ENCODE results near the gene SYCN. TPM values are rescaled to one million over a fixed set of nuclear protein-coding genes. Genes with fewer than 3 reads are reported as not detected.
A peak's percentile ranks its signal among the peaks of the same experiment; 100 is the strongest.

Gene SYCN
- polyA plus RNA-seq, 3 donors = not detected

GRCh38 chr19:39238944-39239343 lies 34.9 kb upstream of the SYCN start:
- Histone ChIP-seq H3K4me1 (ENCODE audit: control insufficient read depth in 1 of 2, insufficient read depth in 2 of 2, low read length in 2 of 2) (no peaks in the 10 kb centered on the region), H3K4me3 (replicated peaks in 1 of 3; ENCODE audit: low read depth in 2 of 3, low read length in 3 of 3) (no peak overlapping the region), H3K9me3 (replicated peaks in 1 of 2; ENCODE audit: control insufficient read depth in 1 of 2, insufficient read depth in 1 of 2, low read length in 2 of 2) (no peaks in the 10 kb centered on the region), H4K20me1 (ENCODE audit: insufficient read depth, low read length) (no peaks in the 10 kb centered on the region), H3K4me2 (replicated peaks; ENCODE audit: extremely low read depth, low read length, poor library complexity, severe bottlenecking) (no peak overlapping the region), H2AFZ (ENCODE audit: insufficient read depth, low read depth, low read length, poor library complexity, severe bottlenecking) (no peak overlapping the region), H3K27ac (ENCODE audit: low read depth in 1 of 2, low read length in 2 of 2) (no peak overlapping the region), H3K79me2 (ENCODE audit: insufficient read depth, low read length) (no peaks in the 10 kb centered on the region), H3K9ac (ENCODE audit: insufficient read depth, low read length, poor library complexity, severe bottlenecking) (no peak overlapping the region), H3K27me3 (ENCODE audit: control insufficient read depth in 2 of 2, insufficient read depth in 2 of 2, low read length in 2 of 2) (no peaks in the 10 kb centered on the region), H3K36me3 (replicated peaks in 1 of 2; ENCODE audit: control insufficient read depth in 1 of 2, insufficient read depth in 2 of 2, low read length in 2 of 2) (no peaks in the 10 kb centered on the region)
- Mint-ChIP-seq H3K36me3 (no peaks in the 10 kb centered on the region), H3K27me3 (ENCODE audit: low read depth in 3 of 3) (peaks cover 2 to 9% (median 5%) of the 10 kb centered on the region in 3 donors), H3K4me3 (no peak overlapping the region), H3K27ac (no peak overlapping the region), H3K9me3 (no peaks in the 10 kb centered on the region), H3K4me1 (peaks cover 5% of the 10 kb centered on the region)
- no peak for TF ChIP-seq CTCF (IDR thresholded peaks at IDR 0.05)
- no peak for DNase-seq
- 94% methylated on average over 2 of the region's 6 CpGs for WGBS (ENCODE audit: insufficient coverage)
- intact Hi-C loops (cut with micrococcal nuclease) = no loop called here

- no peak overlapping the region for H3K4me3 ChIP-seq (replicated peaks in 1 of 3; ENCODE audit: low read depth in 2 of 3, low read length in 3 of 3)
- H3K36me3 ChIP-seq (replicated peaks in 1 of 2; ENCODE audit: control insufficient read depth in 1 of 2, insufficient read depth in 2 of 2, low read length in 2 of 2) = no peaks in the 10 kb centered on the region
- peak overlapping the region; percentile 15 for H3K9ac ChIP-seq (ENCODE audit: insufficient read depth, low read length, poor library complexity, severe bottlenecking)
- no peak overlapping the region for H3K4me3 Mint-ChIP-seq
- DNase-seq = no peak
- no peaks in the 10 kb centered on the region for H4K20me1 ChIP-seq (ENCODE audit: insufficient read depth, low read length)
- no peaks in the 10 kb centered on the region for H3K79me2 ChIP-seq (ENCODE audit: insufficient read depth, low read length)
- no peaks in the 10 kb centered on the region for H3K9me3 Mint-ChIP-seq
- intact Hi-C loops (cut with micrococcal nuclease) = no loop called here
- H3K27ac Mint-ChIP-seq = peak overlapping the region in 1 of 7 donors; percentile 42
- no peaks in the 10 kb centered on the region for H3K4me1 ChIP-seq (ENCODE audit: control insufficient read depth in 1 of 2, insufficient read depth in 2 of 2, low read length in 2 of 2)
- H3K27me3 Mint-ChIP-seq (ENCODE audit: low read depth in 3 of 3) = peaks cover 2 to 7% (median 4%) of the 10 kb centered on the region in 3 donors
- H3K27me3 ChIP-seq (ENCODE audit: control insufficient read depth in 2 of 2, insufficient read depth in 2 of 2, low read length in 2 of 2) = no peaks in the 10 kb centered on the region
- TF ChIP-seq CTCF (IDR thresholded peaks at IDR 0.05) = no peak
- no peak overlapping the region for H3K4me2 ChIP-seq (replicated peaks; ENCODE audit: extremely low read depth, low read length, poor library complexity, severe bottlenecking)
- H3K27ac ChIP-seq (ENCODE audit: low read depth in 1 of 2, low read length in 2 of 2) = no peak overlapping the region
- WGBS (ENCODE audit: insufficient coverage) = 95% methylated on average over 5 of the region's 6 CpGs
- no peaks in the 10 kb centered on the region for H3K36me3 Mint-ChIP-seq
- H2AFZ ChIP-seq (ENCODE audit: insufficient read depth, low read depth, low read length, poor library complexity, severe bottlenecking) = no peak overlapping the region
- peaks cover 5% of the 10 kb centered on the region for H3K4me1 Mint-ChIP-seq
- no peaks in the 10 kb centered on the region for H3K9me3 ChIP-seq (replicated peaks in 1 of 2; ENCODE audit: control insufficient read depth in 1 of 2, insufficient read depth in 1 of 2, low read length in 2 of 2)
These were observed 34.1 kb upstream of the SYCN start for GRCh38 chr19:39238209-39238608.
